Hepatocyte (in vitro differentiated cells): ENCODE results near the gene TNRC6A.
"Not testable (repeated sequence)": the region's sequence is repeated elsewhere in the genome, so short reads cannot be mapped to it uniquely, and the experiment has no call there.

Experiments
- EZH2 ChIP-seq: fragments of 200-600 bp; sonication (generic); IDR thresholded peaks from 2 replicates; pipeline ENCODE4 v1.6.1; 2016; ENCODE audit warnings: antibody characterized with exemption, mild to moderate bottlenecking, borderline replicate concordance
- TF ChIP-seq, protein P1 (sequence below): fragments of 200-600 bp; sonication (generic); IDR thresholded peaks from 2 replicates; pipeline ENCODE4 v1.5.1; 2016; ENCODE audit warnings: antibody characterized with exemption, mild to moderate bottlenecking; ENCODE audit not compliant: poor library complexity

DNA sequence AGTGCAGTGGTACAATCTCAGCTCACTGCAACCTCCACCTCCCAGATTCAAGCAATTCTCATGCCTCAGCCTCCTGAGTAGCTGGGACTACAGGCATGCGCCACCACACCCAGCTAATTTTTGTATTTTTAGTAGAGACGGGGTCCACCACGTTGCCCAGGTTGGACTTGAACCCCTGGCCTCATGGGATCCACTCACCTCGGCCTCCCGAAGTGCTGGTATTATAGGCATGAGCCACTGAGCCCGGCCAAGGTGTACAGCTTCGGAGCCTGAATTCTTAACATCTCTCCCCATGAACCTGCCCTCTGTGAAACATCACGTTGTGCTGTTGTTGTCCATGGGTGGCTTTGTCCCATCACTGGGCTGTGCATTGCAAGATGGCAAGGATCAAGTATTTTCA is 127.4 kb downstream of the TNRC6A start:
- TF ChIP-seq EZH2: not testable (repeated sequence)
- TF ChIP-seq, protein P1, sequence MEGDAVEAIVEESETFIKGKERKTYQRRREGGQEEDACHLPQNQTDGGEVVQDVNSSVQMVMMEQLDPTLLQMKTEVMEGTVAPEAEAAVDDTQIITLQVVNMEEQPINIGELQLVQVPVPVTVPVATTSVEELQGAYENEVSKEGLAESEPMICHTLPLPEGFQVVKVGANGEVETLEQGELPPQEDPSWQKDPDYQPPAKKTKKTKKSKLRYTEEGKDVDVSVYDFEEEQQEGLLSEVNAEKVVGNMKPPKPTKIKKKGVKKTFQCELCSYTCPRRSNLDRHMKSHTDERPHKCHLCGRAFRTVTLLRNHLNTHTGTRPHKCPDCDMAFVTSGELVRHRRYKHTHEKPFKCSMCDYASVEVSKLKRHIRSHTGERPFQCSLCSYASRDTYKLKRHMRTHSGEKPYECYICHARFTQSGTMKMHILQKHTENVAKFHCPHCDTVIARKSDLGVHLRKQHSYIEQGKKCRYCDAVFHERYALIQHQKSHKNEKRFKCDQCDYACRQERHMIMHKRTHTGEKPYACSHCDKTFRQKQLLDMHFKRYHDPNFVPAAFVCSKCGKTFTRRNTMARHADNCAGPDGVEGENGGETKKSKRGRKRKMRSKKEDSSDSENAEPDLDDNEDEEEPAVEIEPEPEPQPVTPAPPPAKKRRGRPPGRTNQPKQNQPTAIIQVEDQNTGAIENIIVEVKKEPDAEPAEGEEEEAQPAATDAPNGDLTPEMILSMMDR: not testable (repeated sequence)
